Loucy (cell line): ENCODE data around the gene GFRA1.

Experiments
- H2AFZ ChIP-seq: fragments of 200-600 bp; sonication (generic); 2 replicates; pipeline ENCODE4 v1.6.0; 2016; ENCODE audit warnings: antibody characterized with exemption, mild to moderate bottlenecking, low read length, moderate library complexity
- H3F3A ChIP-seq: fragments of 200-600 bp; 2 replicates; pipeline ENCODE4 v1.6.0; 2016; ENCODE audit warnings: antibody characterized with exemption, low read depth, mild to moderate bottlenecking
- H3K27me3 ChIP-seq: fragments of 200-600 bp; sonication (generic); 2 replicates; pipeline ENCODE4 v1.6.1; 2014; ENCODE audit warnings: low read length, mild to moderate bottlenecking; ENCODE audit not compliant: insufficient read depth, poor library complexity, severe bottlenecking
- H3K36me3 ChIP-seq: fragments of 200-600 bp; sonication (generic); 2 replicates; pipeline ENCODE4 v1.6.1; 2016; ENCODE audit warnings: low read length; ENCODE audit not compliant: insufficient read depth
- H3K4me1 ChIP-seq: fragments of 200-600 bp; sonication (generic); 2 replicates; pipeline ENCODE4 v1.5.1; 2014; ENCODE audit warnings: low read length, mild to moderate bottlenecking; ENCODE audit not compliant: insufficient read depth, poor library complexity, severe bottlenecking
- H3K4me2 ChIP-seq: fragments of 200-600 bp; sonication (generic); 2 replicates; pipeline ENCODE4 v1.6.0; 2014; ENCODE audit warnings: antibody characterized with exemption, low read length, low read depth, mild to moderate bottlenecking; ENCODE audit not compliant: poor library complexity, severe bottlenecking
- H3K4me3 ChIP-seq: fragments of 200-600 bp; sonication (generic); 2 replicates; pipeline ENCODE4 v1.5.1; 2014; ENCODE audit warnings: low read length, mild to moderate bottlenecking, mixed read lengths; ENCODE audit not compliant: poor library complexity, severe bottlenecking
- H3K79me2 ChIP-seq: fragments of 200-600 bp; sonication (generic); 2 replicates; pipeline ENCODE4 v1.6.1; 2014; ENCODE audit warnings: low read length; ENCODE audit not compliant: insufficient read depth
- H3K9ac ChIP-seq: fragments of 200-600 bp; sonication (generic); 2 replicates; pipeline ENCODE4 v1.6.0; 2014; ENCODE audit warnings: mild to moderate bottlenecking, low read depth, low read length, moderate library complexity; ENCODE audit not compliant: poor library complexity, severe bottlenecking
- H3K9me2 ChIP-seq: fragments of 200-600 bp; sonication (generic); replicated peaks from 2 replicates; pipeline ENCODE4 v1.6.1; 2016; ENCODE audit warnings: low read depth, low read length, mixed read lengths
- H3K9me3 ChIP-seq: fragments of 200-600 bp; sonication (generic); 2 replicates; pipeline ENCODE4 v1.6.1; 2014; ENCODE audit warnings: mild to moderate bottlenecking, antibody characterized with exemption, low read length, low read depth; ENCODE audit not compliant: insufficient read depth
- H4K20me1 ChIP-seq: fragments of 200-600 bp; sonication (generic); 2 replicates; pipeline ENCODE4 v1.6.0; 2014; ENCODE audit warnings: antibody characterized with exemption, low read length, mild to moderate bottlenecking; ENCODE audit not compliant: insufficient read depth, poor library complexity, severe bottlenecking
- CTCF ChIP-seq: fragments of 200-600 bp; sonication (generic); conservative IDR thresholded peaks from 2 replicates; pipeline ENCODE4 v1.5.1; 2014; ENCODE audit warnings: mild to moderate bottlenecking, antibody characterized with exemption, low read length
- EZH2phosphoT487 ChIP-seq: fragments of 200-600 bp; IDR thresholded peaks from 2 replicates; pipeline ENCODE4 v1.6.1; 2018; ENCODE audit warnings: antibody characterized with exemption, mild to moderate bottlenecking, moderate library complexity, borderline replicate concordance

GFRA1 gene

GRCh38 chr10:116141855-116142254, 131.2 kb downstream of the GFRA1 start:
- no peak overlapping the region for H3K9ac ChIP-seq
- H3F3A ChIP-seq = no peaks in the 10 kb centered on the region
- TF ChIP-seq CTCF = no peak
- TF ChIP-seq EZH2phosphoT487 = no peak
- H3K9me2 ChIP-seq = no peaks in the 10 kb centered on the region
- H3K36me3 ChIP-seq = no peaks in the 10 kb centered on the region
- no peak overlapping the region for H2AFZ ChIP-seq
- no peak overlapping the region for H3K4me3 ChIP-seq
- no peaks in the 10 kb centered on the region for H4K20me1 ChIP-seq
- H3K4me1 ChIP-seq = peaks cover 51% of the 10 kb centered on the region
- H3K79me2 ChIP-seq = peaks cover 18% of the 10 kb centered on the region; the same call in 1 of the 2 replicates
- H3K9me3 ChIP-seq = no peaks in the 10 kb centered on the region
- H3K4me2 ChIP-seq = no peak overlapping the region
- no peaks in the 10 kb centered on the region for H3K27me3 ChIP-seq

DNA sequence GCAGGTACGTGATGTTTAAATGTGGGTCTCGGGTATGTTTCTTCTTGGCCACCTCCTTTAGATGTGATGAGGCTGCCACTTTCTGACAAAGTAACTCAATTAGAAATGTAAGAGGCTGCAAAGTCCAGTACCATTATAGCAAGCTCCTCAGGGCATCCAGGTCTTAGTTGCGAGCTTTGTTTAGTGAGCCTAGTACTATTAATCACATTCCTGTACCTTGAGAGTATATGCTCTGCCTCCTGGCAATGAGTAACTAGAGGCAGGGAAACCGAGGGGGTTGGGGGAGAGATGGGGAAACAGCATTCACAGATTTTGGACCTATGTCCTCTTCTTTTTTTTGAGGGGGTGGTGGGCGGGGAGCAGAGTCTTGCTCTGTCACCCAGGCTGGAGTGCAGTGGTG, 131.8 kb downstream of the GFRA1 start:
- no peaks in the 10 kb centered on the region for H4K20me1 ChIP-seq
- no peak overlapping the region for H3K9ac ChIP-seq
- no peak overlapping the region for H2AFZ ChIP-seq
- no peaks in the 10 kb centered on the region for H3K27me3 ChIP-seq
- no peak overlapping the region for H3K4me3 ChIP-seq
- TF ChIP-seq EZH2phosphoT487 = no peak
- no peak for TF ChIP-seq CTCF
- peaks cover 12% of the 10 kb centered on the region; the same call in 1 of the 2 replicates for H3K79me2 ChIP-seq
- no peaks in the 10 kb centered on the region for H3F3A ChIP-seq
- peak overlapping the region; percentile 10 for H3K4me2 ChIP-seq
- no peaks in the 10 kb centered on the region for H3K36me3 ChIP-seq
- H3K9me3 ChIP-seq = no peaks in the 10 kb centered on the region
- H3K4me1 ChIP-seq = peaks cover 45% of the 10 kb centered on the region
- no peaks in the 10 kb centered on the region for H3K9me2 ChIP-seq

DNA sequence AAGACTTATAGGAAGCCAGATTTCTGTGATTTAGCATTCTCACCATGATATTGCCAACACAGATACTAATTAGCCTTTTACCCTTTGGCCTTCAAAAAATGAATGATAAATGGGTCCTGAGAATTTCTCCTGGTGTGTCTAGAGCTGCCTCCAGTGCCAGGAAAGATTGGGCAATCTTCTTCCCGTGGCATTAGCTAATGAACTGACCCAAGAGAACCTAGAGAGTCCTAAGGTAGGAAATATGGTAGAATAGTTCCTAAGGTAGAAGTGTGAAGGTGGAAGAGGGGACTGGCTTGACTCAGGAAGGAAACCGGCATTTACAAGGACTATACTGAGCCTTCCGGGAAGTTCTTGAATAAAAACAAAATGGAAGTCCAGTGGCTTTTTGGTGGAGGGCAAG, 133.1 kb downstream of the GFRA1 start:
- no peaks in the 10 kb centered on the region for H4K20me1 ChIP-seq
- H3K27me3 ChIP-seq = no peaks in the 10 kb centered on the region
- no peak overlapping the region for H3K4me2 ChIP-seq
- H3K9me3 ChIP-seq = no peaks in the 10 kb centered on the region
- peaks cover 49% of the 10 kb centered on the region for H3K4me1 ChIP-seq
- no peak overlapping the region for H3K9ac ChIP-seq
- no peaks in the 10 kb centered on the region for H3K36me3 ChIP-seq
- H3F3A ChIP-seq = no peaks in the 10 kb centered on the region
- no peak overlapping the region for H2AFZ ChIP-seq
- TF ChIP-seq CTCF = no peak
- no peak for TF ChIP-seq EZH2phosphoT487
- no peaks in the 10 kb centered on the region for H3K9me2 ChIP-seq
- H3K4me3 ChIP-seq = no peak overlapping the region
- H3K79me2 ChIP-seq = peaks cover 9% of the 10 kb centered on the region; the same call in 1 of the 2 replicates
